Kidney epithelial cell (primary cell): ENCODE measurements around the gene LGALS1. TPM values are rescaled to one million over a fixed set of nuclear protein-coding genes. Genes with fewer than 3 reads are reported as not detected.

Experiments
- DNase-seq: peaks from one replicate; pipeline ENCODE4 v3.0.0-alpha.2; 2010; ENCODE audit warnings: low read depth
- H3K27me3 ChIP-seq: 2 replicates; pipeline ENCODE4 v1.6.0; 2011; ENCODE audit warnings: low read length; ENCODE audit not compliant: control insufficient read depth, insufficient read depth
- H3K36me3 ChIP-seq: 2 replicates; pipeline ENCODE4 v1.5.1; 2011; ENCODE audit warnings: low read length; ENCODE audit not compliant: control insufficient read depth, insufficient read depth
- H3K4me3 ChIP-seq: 2 replicates; pipeline ENCODE4 v1.5.1; 2011; ENCODE audit warnings: low read depth, mild to moderate bottlenecking, control low read depth, low read length
- total RNA-seq: library from RNA; depleted of rRNA; stranded (reverse); fragments of >200 nt; gene quantifications from 2 replicates; pipeline ENCODE4 v1.2.3, GENCODE V29; 2015
- TF ChIP-seq, protein P1 (sequence below): IDR thresholded peaks from 2 replicates; pipeline ENCODE4 v1.5.1; 2011; ENCODE audit warnings: mild to moderate bottlenecking, moderate library complexity, low read length, control low read depth, inconsistent platforms; ENCODE audit not compliant: insufficient read depth, poor library complexity, severe bottlenecking

Gene LGALS1
- total RNA-seq, 1 donor from 2014 or later = 806 TPM

DNA sequence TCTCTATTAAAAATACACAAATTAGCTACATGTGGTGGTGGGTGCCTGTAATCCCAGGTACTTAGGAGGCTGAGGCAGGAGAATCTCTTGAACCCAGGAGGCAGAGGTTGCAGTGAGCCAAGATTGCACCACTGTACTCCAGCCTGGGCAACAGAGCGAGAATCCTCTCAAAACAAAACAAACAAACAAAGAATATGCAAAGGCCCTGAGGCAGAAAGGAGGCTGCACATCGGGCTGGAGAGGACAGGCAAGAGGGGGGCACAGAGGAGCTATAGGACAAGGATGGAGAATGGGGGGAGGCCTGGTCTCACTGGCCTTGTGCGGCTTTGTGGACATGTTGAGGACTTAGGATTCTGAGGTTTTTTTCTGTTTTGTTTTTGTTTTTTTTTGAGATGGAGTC is 29.8 kb downstream of the LGALS1 start:
- Histone ChIP-seq H3K4me3 (no peak overlapping the region), H3K27me3 (no peaks in the 10 kb centered on the region), H3K36me3 (no peaks in the 10 kb centered on the region)
- no peak for DNase-seq
- TF ChIP-seq, protein P1, sequence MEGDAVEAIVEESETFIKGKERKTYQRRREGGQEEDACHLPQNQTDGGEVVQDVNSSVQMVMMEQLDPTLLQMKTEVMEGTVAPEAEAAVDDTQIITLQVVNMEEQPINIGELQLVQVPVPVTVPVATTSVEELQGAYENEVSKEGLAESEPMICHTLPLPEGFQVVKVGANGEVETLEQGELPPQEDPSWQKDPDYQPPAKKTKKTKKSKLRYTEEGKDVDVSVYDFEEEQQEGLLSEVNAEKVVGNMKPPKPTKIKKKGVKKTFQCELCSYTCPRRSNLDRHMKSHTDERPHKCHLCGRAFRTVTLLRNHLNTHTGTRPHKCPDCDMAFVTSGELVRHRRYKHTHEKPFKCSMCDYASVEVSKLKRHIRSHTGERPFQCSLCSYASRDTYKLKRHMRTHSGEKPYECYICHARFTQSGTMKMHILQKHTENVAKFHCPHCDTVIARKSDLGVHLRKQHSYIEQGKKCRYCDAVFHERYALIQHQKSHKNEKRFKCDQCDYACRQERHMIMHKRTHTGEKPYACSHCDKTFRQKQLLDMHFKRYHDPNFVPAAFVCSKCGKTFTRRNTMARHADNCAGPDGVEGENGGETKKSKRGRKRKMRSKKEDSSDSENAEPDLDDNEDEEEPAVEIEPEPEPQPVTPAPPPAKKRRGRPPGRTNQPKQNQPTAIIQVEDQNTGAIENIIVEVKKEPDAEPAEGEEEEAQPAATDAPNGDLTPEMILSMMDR = no peak

DNA sequence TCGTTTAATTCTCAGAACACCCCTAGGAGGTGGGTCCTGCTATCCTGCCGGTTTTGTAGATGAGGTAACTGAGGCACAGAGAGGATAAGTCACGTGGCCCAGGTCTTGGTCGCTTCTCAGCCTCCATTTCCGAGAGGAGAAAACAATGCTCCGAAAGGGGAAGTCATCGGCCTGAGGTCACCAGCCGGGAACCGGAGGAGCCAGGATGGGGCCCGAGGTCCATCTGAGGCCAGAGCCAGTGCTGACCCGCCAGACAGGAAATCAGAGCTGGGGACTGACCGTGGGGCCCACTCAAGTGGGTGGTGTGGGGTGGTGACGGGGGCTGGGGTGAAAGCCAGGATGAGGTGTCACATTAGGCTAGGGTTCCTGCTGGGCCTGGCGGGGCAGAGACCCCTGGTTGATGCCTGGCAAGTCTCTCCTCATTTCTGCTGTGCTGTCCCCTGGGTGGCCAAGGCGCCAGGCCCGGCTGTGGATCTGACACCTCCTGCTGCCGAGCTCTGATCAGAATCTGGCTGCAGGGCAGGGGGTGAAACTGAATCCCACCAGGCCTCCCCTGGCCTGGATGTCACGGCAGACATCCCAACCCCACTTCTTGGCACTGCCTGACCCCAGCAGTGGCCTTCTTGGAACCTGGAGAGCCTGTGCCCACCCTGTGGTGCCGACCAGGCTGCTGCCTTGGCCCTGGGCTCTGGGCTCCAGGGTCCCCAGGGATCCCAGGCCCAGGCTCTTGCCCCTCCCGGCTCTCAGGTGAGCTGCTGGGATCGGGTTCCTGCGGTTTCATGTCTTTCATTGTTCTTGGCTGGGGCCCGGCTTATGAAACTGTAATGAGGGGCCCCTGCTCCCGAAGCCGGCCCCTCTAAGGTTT is 33.4 kb downstream of the LGALS1 start:
- Histone ChIP-seq H3K36me3 (no peaks in the 10 kb centered on the region), H3K4me3 (no peak overlapping the region), H3K27me3 (no peaks in the 10 kb centered on the region)
- TF ChIP-seq, protein P1 = no peak
- no peak for DNase-seq

DNA sequence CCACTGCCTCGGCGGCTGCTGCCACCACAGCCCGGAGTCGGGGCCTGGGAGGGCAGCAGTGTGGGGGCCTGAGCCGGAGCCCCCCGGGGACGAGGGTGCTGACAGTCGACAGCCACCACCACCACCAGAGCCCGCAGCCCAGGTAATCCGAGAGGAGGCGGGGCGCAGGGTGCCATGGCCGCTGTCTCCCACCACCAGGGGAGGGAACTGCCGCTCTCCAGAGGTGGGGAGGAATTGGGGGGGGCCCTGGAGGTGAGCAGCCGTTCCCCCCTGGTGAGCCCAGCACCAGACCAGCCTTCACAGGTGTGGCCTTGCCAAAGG is 34.0 kb downstream of the LGALS1 start:
- DNase-seq = no peak
- Histone ChIP-seq H3K36me3 (no peaks in the 10 kb centered on the region), H3K4me3 (no peak overlapping the region), H3K27me3 (no peaks in the 10 kb centered on the region)
- TF ChIP-seq, protein P1 = no peak

DNA sequence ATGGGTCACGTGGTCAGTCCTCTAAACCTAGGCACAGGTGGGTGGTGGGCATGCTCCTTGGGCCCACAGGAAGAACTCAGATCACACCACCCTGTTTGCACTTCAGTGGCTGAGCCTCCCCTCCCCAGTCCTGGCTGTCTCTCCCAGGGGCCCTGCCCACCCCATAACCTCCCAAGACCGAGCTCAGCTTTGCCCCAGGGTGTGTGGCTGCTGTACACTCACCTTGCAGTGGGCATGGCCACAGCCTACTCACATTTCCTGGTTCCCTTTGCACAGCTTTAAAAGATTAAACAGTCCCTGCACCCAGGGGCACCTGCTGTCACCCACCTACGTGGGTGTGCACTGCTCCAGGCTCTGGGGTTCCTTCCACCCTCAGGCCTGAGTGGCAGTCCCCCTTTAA is 35.2 kb downstream of the LGALS1 start:
- no peaks in the 10 kb centered on the region for H3K27me3 ChIP-seq
- no peaks in the 10 kb centered on the region for H3K36me3 ChIP-seq
- DNase-seq = no peak
- TF ChIP-seq, protein P1 = no peak
- no peak overlapping the region for H3K4me3 ChIP-seq

DNA sequence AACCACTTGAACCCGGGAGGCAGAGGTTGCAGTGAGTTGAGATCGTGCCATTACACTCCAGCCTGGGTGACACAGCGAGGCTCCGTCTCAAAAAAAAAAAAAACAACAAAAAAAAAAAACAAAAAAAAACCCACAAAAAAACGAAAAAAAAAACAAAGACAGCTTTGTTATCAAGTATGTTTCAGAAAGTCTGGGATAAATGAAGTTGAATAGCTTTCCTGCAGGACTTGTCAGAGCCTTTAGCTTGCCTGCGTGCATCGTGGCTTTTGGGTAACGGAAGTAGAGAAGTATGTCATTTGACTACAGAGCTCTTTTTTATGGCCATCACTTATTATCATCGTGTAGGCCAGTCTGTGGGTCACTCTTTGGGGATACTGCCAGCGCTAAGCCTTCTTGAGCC is 36.1 kb downstream of the LGALS1 start:
- DNase-seq = no peak
- no peak overlapping the region for H3K4me3 ChIP-seq
- TF ChIP-seq, protein P1 = no peak
- no peaks in the 10 kb centered on the region for H3K36me3 ChIP-seq
- H3K27me3 ChIP-seq = no peaks in the 10 kb centered on the region

DNA sequence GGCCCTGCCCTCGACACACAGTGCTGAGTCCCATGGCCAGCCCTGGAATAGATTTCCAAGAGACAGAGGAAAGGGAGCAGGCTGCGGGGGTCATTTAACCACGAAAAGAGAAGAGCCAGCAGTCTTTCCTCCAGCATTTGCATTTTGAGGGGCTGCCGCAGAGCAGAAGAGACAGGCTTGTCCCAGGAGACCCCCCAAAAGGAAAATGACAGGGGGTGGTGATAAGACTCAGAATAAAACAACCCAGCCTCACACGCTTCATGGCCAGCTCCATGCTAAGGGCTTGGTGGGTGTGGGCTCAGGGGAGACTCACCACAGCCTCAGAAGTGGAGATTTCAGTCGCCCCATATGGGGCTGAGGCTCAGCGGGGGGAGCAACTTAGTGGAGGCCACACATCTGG is 38.3 kb downstream of the LGALS1 start:
- DNase-seq = no peak
- Histone ChIP-seq H3K36me3 (no peaks in the 10 kb centered on the region), H3K4me3 (no peak overlapping the region), H3K27me3 (no peaks in the 10 kb centered on the region)
- TF ChIP-seq, protein P1 = no peak
